OCI-LY1 (cell line): Measurements from ENCODE around the gene DHRSX.

Experiments
- EZH2 ChIP-seq: fragments of 200-600 bp; sonication (generic), shearing (Covaris generic); IDR thresholded peaks from 2 replicates; pipeline ENCODE4 v1.8.0; 2017; ENCODE audit warnings: borderline replicate concordance, mixed run types, mild to moderate bottlenecking, antibody characterized with exemption, low read length, moderate library complexity, mixed read lengths
- TF ChIP-seq, protein P1 (sequence below): fragments of 200-600 bp; sonication (generic), shearing (Covaris generic); IDR thresholded peaks from 2 replicates; pipeline ENCODE4 v1.5.1; 2017; ENCODE audit warnings: mild to moderate bottlenecking, antibody characterized with exemption, low read length, moderate library complexity, mixed read lengths

GRCh38 chrX:2464677-2465166 lies 36.1 kb downstream of the DHRSX start:
- TF ChIP-seq, protein P1, sequence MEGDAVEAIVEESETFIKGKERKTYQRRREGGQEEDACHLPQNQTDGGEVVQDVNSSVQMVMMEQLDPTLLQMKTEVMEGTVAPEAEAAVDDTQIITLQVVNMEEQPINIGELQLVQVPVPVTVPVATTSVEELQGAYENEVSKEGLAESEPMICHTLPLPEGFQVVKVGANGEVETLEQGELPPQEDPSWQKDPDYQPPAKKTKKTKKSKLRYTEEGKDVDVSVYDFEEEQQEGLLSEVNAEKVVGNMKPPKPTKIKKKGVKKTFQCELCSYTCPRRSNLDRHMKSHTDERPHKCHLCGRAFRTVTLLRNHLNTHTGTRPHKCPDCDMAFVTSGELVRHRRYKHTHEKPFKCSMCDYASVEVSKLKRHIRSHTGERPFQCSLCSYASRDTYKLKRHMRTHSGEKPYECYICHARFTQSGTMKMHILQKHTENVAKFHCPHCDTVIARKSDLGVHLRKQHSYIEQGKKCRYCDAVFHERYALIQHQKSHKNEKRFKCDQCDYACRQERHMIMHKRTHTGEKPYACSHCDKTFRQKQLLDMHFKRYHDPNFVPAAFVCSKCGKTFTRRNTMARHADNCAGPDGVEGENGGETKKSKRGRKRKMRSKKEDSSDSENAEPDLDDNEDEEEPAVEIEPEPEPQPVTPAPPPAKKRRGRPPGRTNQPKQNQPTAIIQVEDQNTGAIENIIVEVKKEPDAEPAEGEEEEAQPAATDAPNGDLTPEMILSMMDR, result no peak
- TF ChIP-seq EZH2, result no peak
